HepG2 (cell line): Measurements from ENCODE around the gene PRDM11. TPM values are rescaled to one million over a fixed set of nuclear protein-coding genes. Genes with fewer than 3 reads are reported as not detected.

Experiments
- PRPF4 ChIP-seq: fragments of 200-400 bp; formaldehyde crosslinking; IDR thresholded peaks from 2 replicates; pipeline ENCODE4 v1.6.1; 2016; ENCODE audit warnings: low read length, low read depth; ENCODE audit not compliant: poor library complexity, severe bottlenecking
- SNAPC2 ChIP-seq: sonication (generic); formaldehyde crosslinking; IDR thresholded peaks from 2 replicates; pipeline ENCODE4 v1.8.1; 2022; ENCODE audit warnings: mild to moderate bottlenecking, missing genetic modification reagents
- TBL1XR1 ChIP-seq: fragments of 150-350 bp; IDR thresholded peaks from 2 replicates; pipeline ENCODE4 v1.6.1; 2014; ENCODE audit warnings: borderline replicate concordance, low read length; ENCODE audit not compliant: partially characterized antibody
- YEATS4 ChIP-seq: sonication (generic); formaldehyde crosslinking; IDR thresholded peaks from 2 replicates; pipeline ENCODE4 v1.4.0; 2020; ENCODE audit warnings: missing genetic modification reagents, borderline replicate concordance
- ZNF383 ChIP-seq: sonication (generic); formaldehyde crosslinking; IDR thresholded peaks from 2 replicates; pipeline ENCODE4 v1.4.0; 2020; ENCODE audit warnings: missing genetic modification reagents, mild to moderate bottlenecking, borderline replicate concordance
- ZSCAN30 ChIP-seq: sonication (generic); formaldehyde crosslinking; IDR thresholded peaks from 2 replicates; pipeline ENCODE4 v1.5.0; 2020; ENCODE audit warnings: mild to moderate bottlenecking, missing genetic modification reagents
- polyA plus RNA-seq, 8 experiments: library from polyadenylated mRNA; depleted of rRNA in 3 of 8; stranded (reverse) in 7 of 8; unstranded in 1 of 8; fragments of >200 nt; fragmentation: Illumina TruSeq in 4 of 8; extraction: Trizol in 4 of 8; gene quantifications; 2 replicates each; pipeline versions ENCODE4 v1.2.1 to v1.2.3, GENCODE V29; 2011 to 2016; ENCODE audit warnings: low read depth in 4 of 8, missing spikeins in 1 of 8, mixed read lengths in 1 of 8; ENCODE audit not compliant: insufficient read depth in 1 of 8
- total RNA-seq, 5 experiments: library from RNA; depleted of rRNA; stranded (reverse); fragments of >200 nt; fragmentation: Illumina TruSeq; extraction: Trizol; gene quantifications; 2 replicates each; pipeline ENCODE4 v1.2.3, GENCODE V29; 2016; ENCODE audit warnings: low read depth in 1 of 5
- TF ChIP-seq, protein P1 (sequence below): sonication (generic); formaldehyde crosslinking; IDR thresholded peaks from 2 replicates; pipeline ENCODE4 v1.4.0; 2020; ENCODE audit warnings: missing genetic modification reagents
- TF ChIP-seq, protein P2 (sequence below): sonication (generic); formaldehyde crosslinking; IDR thresholded peaks from 2 replicates; pipeline ENCODE4 v1.9.0; 2022; ENCODE audit warnings: low read depth, missing genetic modification reagents
- TF ChIP-seq, protein P3 (sequence below): sonication (generic); formaldehyde crosslinking; IDR thresholded peaks from 2 replicates; pipeline ENCODE4 v1.5.0; 2020; ENCODE audit warnings: missing genetic modification reagents, mild to moderate bottlenecking, borderline replicate concordance

Gene PRDM11
- total and polyA plus RNA-seq, 2 of the 13 experiments (the other 11 are each of a cell fraction or from before 2014, with no cell fraction given): 3.4 to 4.7 TPM

GRCh38 chr11:45179686-45180178, 33.3 kb downstream of the PRDM11 start (continued):
- TF ChIP-seq YEATS4 (CRISPR knock-in tag) (0 out of 2 replicates have a peak, but pooled peaks have one; percentile 22), PRPF4 (no peak), ZSCAN30 (CRISPR knock-in tag) (no peak), TBL1XR1 (no peak), SNAPC2 (no peak), ZNF383 (CRISPR knock-in tag) (no peak)
- TF ChIP-seq, protein P1, sequence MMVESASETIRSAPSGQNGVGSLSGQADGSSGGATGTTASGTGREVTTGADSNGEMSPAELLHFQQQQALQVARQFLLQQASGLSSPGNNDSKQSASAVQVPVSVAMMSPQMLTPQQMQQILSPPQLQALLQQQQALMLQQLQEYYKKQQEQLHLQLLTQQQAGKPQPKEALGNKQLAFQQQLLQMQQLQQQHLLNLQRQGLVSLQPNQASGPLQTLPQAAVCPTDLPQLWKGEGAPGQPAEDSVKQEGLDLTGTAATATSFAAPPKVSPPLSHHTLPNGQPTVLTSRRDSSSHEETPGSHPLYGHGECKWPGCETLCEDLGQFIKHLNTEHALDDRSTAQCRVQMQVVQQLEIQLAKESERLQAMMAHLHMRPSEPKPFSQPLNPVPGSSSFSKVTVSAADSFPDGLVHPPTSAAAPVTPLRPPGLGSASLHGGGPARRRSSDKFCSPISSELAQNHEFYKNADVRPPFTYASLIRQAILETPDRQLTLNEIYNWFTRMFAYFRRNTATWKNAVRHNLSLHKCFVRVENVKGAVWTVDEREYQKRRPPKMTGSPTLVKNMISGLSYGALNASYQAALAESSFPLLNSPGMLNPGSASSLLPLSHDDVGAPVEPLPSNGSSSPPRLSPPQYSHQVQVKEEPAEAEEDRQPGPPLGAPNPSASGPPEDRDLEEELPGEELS: no peak
- TF ChIP-seq, protein P2, sequence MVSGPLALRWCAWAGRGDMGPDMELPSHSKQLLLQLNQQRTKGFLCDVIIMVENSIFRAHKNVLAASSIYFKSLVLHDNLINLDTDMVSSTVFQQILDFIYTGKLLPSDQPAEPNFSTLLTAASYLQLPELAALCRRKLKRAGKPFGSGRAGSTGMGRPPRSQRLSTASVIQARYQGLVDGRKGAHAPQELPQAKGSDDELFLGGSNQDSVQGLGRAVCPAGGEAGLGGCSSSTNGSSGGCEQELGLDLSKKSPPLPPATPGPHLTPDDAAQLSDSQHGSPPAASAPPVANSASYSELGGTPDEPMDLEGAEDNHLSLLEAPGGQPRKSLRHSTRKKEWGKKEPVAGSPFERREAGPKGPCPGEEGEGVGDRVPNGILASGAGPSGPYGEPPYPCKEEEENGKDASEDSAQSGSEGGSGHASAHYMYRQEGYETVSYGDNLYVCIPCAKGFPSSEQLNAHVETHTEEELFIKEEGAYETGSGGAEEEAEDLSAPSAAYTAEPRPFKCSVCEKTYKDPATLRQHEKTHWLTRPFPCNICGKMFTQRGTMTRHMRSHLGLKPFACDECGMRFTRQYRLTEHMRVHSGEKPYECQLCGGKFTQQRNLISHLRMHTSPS: no peak
- TF ChIP-seq, protein P3, sequence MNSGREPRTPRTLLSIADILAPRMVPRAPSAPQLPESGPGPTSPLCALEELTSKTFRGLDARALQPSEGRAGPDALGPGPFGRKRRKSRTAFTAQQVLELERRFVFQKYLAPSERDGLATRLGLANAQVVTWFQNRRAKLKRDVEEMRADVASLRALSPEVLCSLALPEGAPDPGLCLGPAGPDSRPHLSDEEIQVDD (CRISPR knock-in tag): 0 out of 2 replicates have a peak, but pooled peaks have one; percentile 35
- TF ChIP-seq, all 625 proteins: peak for 3
